ENCODE data around the gene TSBP1. TPM values are rescaled to one million over a fixed set of nuclear protein-coding genes. Genes with fewer than 3 reads are reported as not detected.

Gene TSBP1
- total and polyA plus RNA-seq, 2 of the 8 experiments (the other 6 are each of a cell fraction or from before 2014, with no cell fraction given) = not detected

- no peak for TF ChIP-seq CHD7 (IDR thresholded peaks at IDR 0.05; ENCODE audit: insufficient replicate concordance, low read length)
- TF ChIP-seq, protein P1, sequence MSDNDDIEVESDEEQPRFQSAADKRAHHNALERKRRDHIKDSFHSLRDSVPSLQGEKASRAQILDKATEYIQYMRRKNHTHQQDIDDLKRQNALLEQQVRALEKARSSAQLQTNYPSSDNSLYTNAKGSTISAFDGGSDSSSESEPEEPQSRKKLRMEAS (IDR thresholded peaks at IDR 0.05) = no peak
- TF ChIP-seq SP1 (IDR thresholded peaks at IDR 0.05; ENCODE audit: low read depth, low read length) = no peak
- TF ChIP-seq EZH2 (IDR thresholded peaks at IDR 0.05; ENCODE audit: low read depth, low read length, severe bottlenecking) = no peak
- TF ChIP-seq RNF2 (IDR thresholded peaks at IDR 0.05; ENCODE audit: borderline replicate concordance, low read depth, low read length, missing control alignments, poor library complexity, severe bottlenecking) = no peak
- no peak for TF ChIP-seq E2F6 (IDR thresholded peaks at IDR 0.05)
- no peak for TF ChIP-seq TAF7 (optimal IDR thresholded peaks at IDR 0.05; ENCODE audit: borderline replicate concordance, low read depth, low read length)
- no peak for TF ChIP-seq MAFK (IDR thresholded peaks at IDR 0.05; ENCODE audit: low read depth, low read length)
- TF ChIP-seq JUN (IDR thresholded peaks at IDR 0.05; ENCODE audit: low read depth, low read length) = no peak
- no peak for TF ChIP-seq GTF2F1 (IDR thresholded peaks at IDR 0.05; ENCODE audit: borderline replicate concordance, low read depth, low read length)
Measured at GRCh38 chr6:32294566-32294965, 77.1 kb downstream of the TSBP1 start (continued).
